Erythroblast (primary cell): ENCODE results near the gene TMC3.

ENCODE experiments used
- GATA1 ChIP-seq: IDR thresholded peaks from 2 replicates; pipeline ENCODE4 v1.6.1; 2011; ENCODE audit warnings: low read depth, mild to moderate bottlenecking, control low read depth, low read length, moderate library complexity
- POLR2A ChIP-seq: IDR thresholded peaks from 2 replicates; pipeline ENCODE4 v1.6.1; 2011; ENCODE audit warnings: mild to moderate bottlenecking, low read length

DNA sequence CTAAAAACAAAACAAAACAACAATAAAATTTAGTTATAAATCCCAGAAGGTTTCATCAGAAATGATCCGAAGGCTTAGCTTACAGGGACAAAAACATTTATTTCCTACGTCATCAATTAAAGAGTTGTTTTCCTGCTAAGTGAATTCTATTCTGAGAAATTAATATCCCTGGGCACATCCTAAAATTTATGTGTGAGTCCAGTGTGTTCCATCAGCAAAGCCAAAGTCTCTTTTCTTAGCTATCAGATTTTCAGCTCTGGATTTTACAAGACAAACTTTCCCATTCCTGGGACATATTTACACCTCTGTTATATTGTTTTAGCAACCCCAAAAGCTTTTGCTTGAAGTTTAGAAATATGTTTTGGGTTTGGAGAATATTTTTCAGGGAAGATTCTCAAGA is 4.4 kb upstream of the TMC3 start:
- TF ChIP-seq POLR2A (no peak), GATA1 (no peak)
